IMR-90 (cell line): ENCODE measurements around the gene CAPS. TPM values are rescaled to one million over a fixed set of nuclear protein-coding genes. Genes with fewer than 3 reads are reported as not detected.
A peak's percentile ranks its signal among the peaks of the same experiment; 100 is the strongest.

Source experiments
- ATAC-seq: fragments of 200-7000 bp; cut with Tn5 transposase; 2 replicates; pipeline ENCODE4 v1.9.1; 2020; ENCODE audit warnings: low read depth, mild to moderate bottlenecking, moderate library complexity
- BruUV-seq: library from RNA; stranded (reverse); fragments of 400-500 nt; replicated peaks from 2 replicates; lab custom pipeline; 2021; lab: Mats Ljungman, UMichigan
- CTCF ChIA-PET: fragments of 300-600 bp; formaldehyde crosslinking; extraction: SDS; loops from one replicate; lab custom pipeline; 2021; ENCODE audit warnings: antibody characterized with exemption; lab: Yijun Ruan, JAX
- POLR2A ChIA-PET: fragments of 300-600 bp; sonication (Branson Sonifier 250); formaldehyde crosslinking; loops from one replicate; lab custom pipeline; 2022; ENCODE audit warnings: antibody characterized with exemption; ENCODE audit not compliant: unreplicated experiment; lab: Charles Lee
- DNase-seq: peaks from one replicate; pipeline ENCODE4 v3.0.0; 2013
- H2AFZ ChIP-seq: replicated peaks from 2 replicates; pipeline ENCODE3; 2013; ENCODE audit warnings: low read length, mild to moderate bottlenecking; ENCODE audit not compliant: poor library complexity
- H2AK5ac ChIP-seq: 2 replicates; pipeline ENCODE4 v1.6.1; 2013; ENCODE audit warnings: low read depth, low read length, inconsistent platforms
- H2AK9ac ChIP-seq: replicated peaks from 2 replicates; pipeline ENCODE3; 2013; ENCODE audit warnings: mild to moderate bottlenecking, low read depth, low read length, moderate library complexity; ENCODE audit not compliant: poor library complexity
- H2BK120ac ChIP-seq: 2 replicates; pipeline ENCODE4 v1.6.1; 2013; ENCODE audit warnings: low read depth, low read length, inconsistent platforms
- H2BK15ac ChIP-seq: 3 replicates; pipeline ENCODE4 v1.6.1; 2013; ENCODE audit warnings: low read depth, low read length, inconsistent platforms
- H2BK20ac ChIP-seq: 2 replicates; pipeline ENCODE4 v1.6.1; 2013; ENCODE audit warnings: low read depth, mild to moderate bottlenecking, inconsistent platforms, low read length, moderate library complexity
- H2BK5ac ChIP-seq: 2 replicates; pipeline ENCODE4 v1.6.1; 2013; ENCODE audit warnings: mild to moderate bottlenecking, low read depth, low read length, inconsistent platforms; ENCODE audit not compliant: poor library complexity, severe bottlenecking
- H3K14ac ChIP-seq: replicated peaks from 2 replicates; pipeline ENCODE4 v1.6.1; 2013; ENCODE audit warnings: low read depth, low read length, inconsistent platforms
- H3K18ac ChIP-seq: 2 replicates; pipeline ENCODE4 v1.6.1; 2013; ENCODE audit warnings: low read depth, low read length, control low read depth
- H3K23ac ChIP-seq: 2 replicates; pipeline ENCODE4 v1.6.1; 2013; ENCODE audit warnings: low read depth, low read length, inconsistent platforms
- H3K27ac ChIP-seq: 2 replicates; pipeline ENCODE4 v1.5.1; 2013; ENCODE audit warnings: mild to moderate bottlenecking, control low read depth, low read length; ENCODE audit not compliant: insufficient read depth
- H3K27me3 ChIP-seq: 2 replicates; pipeline ENCODE4 v1.6.1; 2013; ENCODE audit warnings: low read length; ENCODE audit not compliant: control insufficient read depth, insufficient read depth
- H3K36me3 ChIP-seq: 2 replicates; pipeline ENCODE4 v1.6.1; 2013; ENCODE audit warnings: low read length, mixed read lengths; ENCODE audit not compliant: control insufficient read depth, insufficient read depth
- H3K4ac ChIP-seq: 2 replicates; pipeline ENCODE4 v1.6.1; 2013; ENCODE audit warnings: low read depth, low read length, inconsistent platforms
- H3K4me1 ChIP-seq: 2 replicates; pipeline ENCODE4 v1.6.1; 2013; ENCODE audit warnings: low read length, mixed read lengths; ENCODE audit not compliant: control insufficient read depth, insufficient read depth
- H3K4me2 ChIP-seq: 2 replicates; pipeline ENCODE4 v1.6.1; 2013; ENCODE audit warnings: low read depth, mild to moderate bottlenecking, control low read depth, low read length, moderate library complexity
- H3K4me3 ChIP-seq: 2 replicates; pipeline ENCODE4 v1.5.1; 2013; ENCODE audit warnings: low read depth, mild to moderate bottlenecking, control low read depth, low read length, moderate library complexity; ENCODE audit not compliant: insufficient read depth
- H3K56ac ChIP-seq: 2 replicates; pipeline ENCODE4 v1.6.1; 2013; ENCODE audit warnings: low read length, inconsistent platforms; ENCODE audit not compliant: insufficient read depth; ENCODE audit errors: extremely low read depth
- H3K79me1 ChIP-seq, 2 experiments: 2 replicates each; pipeline ENCODE4 v1.6.1; 2013; ENCODE audit warnings: low read length in 2 of 2, inconsistent platforms in 1 of 2, low read depth in 1 of 2
- H3K9ac ChIP-seq: 2 replicates; pipeline ENCODE4 v1.6.1; 2013; ENCODE audit warnings: low read depth, low read length, control low read depth
- H3K9me1 ChIP-seq: 2 replicates; pipeline ENCODE4 v1.6.1; 2013; ENCODE audit warnings: low read length, inconsistent platforms; ENCODE audit not compliant: insufficient read depth
- H3K9me3 ChIP-seq: 2 replicates; pipeline ENCODE4 v1.6.1; 2013; ENCODE audit warnings: low read length; ENCODE audit not compliant: control insufficient read depth, insufficient read depth
- H4K20me1 ChIP-seq: 2 replicates; pipeline ENCODE4 v1.6.1; 2013; ENCODE audit warnings: low read length, inconsistent platforms; ENCODE audit not compliant: insufficient read depth
- H4K5ac ChIP-seq: 2 replicates; pipeline ENCODE4 v1.6.1; 2013; ENCODE audit warnings: mild to moderate bottlenecking, low read depth, low read length, control low read depth
- H4K8ac ChIP-seq, 2 experiments: 2 replicates each; pipeline ENCODE4 v1.6.1; 2013; ENCODE audit warnings: low read depth in 2 of 2, low read length in 2 of 2, control low read depth in 1 of 2, inconsistent platforms in 1 of 2
- H4K91ac ChIP-seq: 2 replicates; pipeline ENCODE4 v1.6.1; 2013; ENCODE audit warnings: low read depth, low read length, inconsistent platforms; ENCODE audit not compliant: insufficient read depth
- CEBPB ChIP-seq: IDR thresholded peaks from 2 replicates; pipeline ENCODE4 v1.6.1; 2012; ENCODE audit warnings: low read depth, low read length, improper control_type of control experiment
- CHD1 ChIP-seq: IDR thresholded peaks from 2 replicates; pipeline ENCODE4 v1.6.1; 2012; ENCODE audit warnings: low read depth, low read length, improper control_type of control experiment
- ELK1 ChIP-seq: fragments of 150-350 bp; IDR thresholded peaks from 2 replicates; pipeline ENCODE4 v1.6.1; 2016; ENCODE audit warnings: low read depth, mild to moderate bottlenecking, low read length, moderate library complexity, borderline replicate concordance
- MAZ ChIP-seq: IDR thresholded peaks from 2 replicates; pipeline ENCODE4 v1.6.1; 2012; ENCODE audit warnings: low read depth, mild to moderate bottlenecking, low read length, improper control_type of control experiment, moderate library complexity, borderline replicate concordance
- MXI1 ChIP-seq: IDR thresholded peaks from 2 replicates; pipeline ENCODE4 v1.6.1; 2012; ENCODE audit warnings: low read depth, mild to moderate bottlenecking, low read length, moderate library complexity, borderline replicate concordance
- POLR2A ChIP-seq: IDR thresholded peaks from 2 replicates; pipeline ENCODE4 v1.6.1; 2012; ENCODE audit warnings: mild to moderate bottlenecking, low read depth, low read length
- RCOR1 ChIP-seq: IDR thresholded peaks from 2 replicates; pipeline ENCODE4 v1.6.1; 2012; ENCODE audit warnings: mild to moderate bottlenecking, low read length, improper control_type of control experiment; ENCODE audit not compliant: insufficient replicate concordance
- RFX5 ChIP-seq: IDR thresholded peaks from 2 replicates; pipeline ENCODE4 v1.8.0; 2012; ENCODE audit warnings: low read depth, mild to moderate bottlenecking, low read length, moderate library complexity
- WGBS, 2 experiments: methylation state at CpG; one replicate each; pipeline versions ENCODE4 v1.1.5 to v1.1.7; 2013; ENCODE audit warnings: missing lambda C conversion rate in 2 of 2; ENCODE audit not compliant: insufficient read length in 1 of 2; ENCODE audit errors: extremely low coverage in 2 of 2; 5-methylcytosine and 5-hydroxymethylcytosine counted together
- dilution Hi-C: fragments of 300-500 bp; cut with HindIII; formaldehyde crosslinking; loops from one replicate; pipeline ENCODE4 v1.14.3; 2018; ENCODE audit warnings: low sequenced_read_pairs; ENCODE audit not compliant: unreplicated experiment
- in situ Hi-C: fragments of 300-500 bp; cut with MboI; formaldehyde crosslinking; loops from 3 replicates; pipeline ENCODE4 v1.14.3; 2019; ENCODE audit warnings: low sequenced_read_pairs, inconsistent platforms, mixed read lengths
- intact Hi-C: fragments of 100-400 bp; cut with micrococcal nuclease; formaldehyde crosslinking; loops from 2 replicates; pipeline ENCODE4 v1.10.0; 2022
- polyA plus RNA-seq, 3 experiments: library from polyadenylated mRNA; depleted of rRNA; stranded (reverse); fragments of >200 nt; gene quantifications; 2 replicates each; pipeline ENCODE4 v1.2.3, GENCODE V29; 2012; ENCODE audit warnings: low replicate concordance in 1 of 3
- total RNA-seq: library from RNA; depleted of rRNA; stranded (reverse); fragments of >200 nt; gene quantifications from 2 replicates; pipeline ENCODE4 v1.2.3, GENCODE V29; 2012
- TF ChIP-seq, protein P1 (sequence below): fragments of 150-350 bp; IDR thresholded peaks from 2 replicates; pipeline ENCODE4 v1.6.1; 2017; ENCODE audit warnings: mild to moderate bottlenecking, antibody characterized with exemption, low read length, low read depth

Gene CAPS
- total and polyA plus RNA-seq, 2 of the 4 experiments (the other 2 are of a cell fraction), result 0.54 to 4.9 TPM

GRCh38 chr19:5891572-5891937 is 22.5 kb upstream of the CAPS start:
- H3K4me3 ChIP-seq, result no peak overlapping the region
- peak overlapping the region; percentile 30; the same call in 1 of the 2 replicates for H2BK20ac ChIP-seq
- H3K9me1 ChIP-seq, result 0 out of 2 replicates have a peak, but pooled peaks cover 3% of the 10 kb centered on the region
- no peak overlapping the region for H3K18ac ChIP-seq
- peak overlapping the region; percentile 17; the same call in 1 of the 2 replicates for H2AK5ac ChIP-seq
- H2BK5ac ChIP-seq, result no peak overlapping the region
- H3K56ac ChIP-seq, result no peak overlapping the region
- no peak for DNase-seq
- H3K27me3 ChIP-seq, result no peaks in the 10 kb centered on the region
- no peak overlapping the region for H3K23ac ChIP-seq
- H3K27ac ChIP-seq, result no peak overlapping the region
- CTCF ChIA-PET, result interaction anchor here (4.6 kb wide), 1 partner anchor 87 kb away, joined by 37 read pairs; the partner anchor contains the start of gene NRTN
- H3K9me3 ChIP-seq, result no peaks in the 10 kb centered on the region
- H3K36me3 ChIP-seq, result peaks cover 18% of the 10 kb centered on the region; the same call in 1 of the 2 replicates
- peaks cover 19% of the 10 kb centered on the region for H3K4me1 ChIP-seq
- no peak overlapping the region for H4K8ac ChIP-seq
- peak overlapping the region; percentile 34 for H2BK120ac ChIP-seq
- POLR2A ChIA-PET, result interaction anchor here (1.4 kb wide), 1 partner anchor 12 kb away, joined by 5 read pairs; the partner anchor contains the start of gene NDUFA11
- no peak overlapping the region for H4K5ac ChIP-seq
- in situ Hi-C loops (loop anchor here (5.0 kb wide), 1 partner anchor 89 kb away; no protein-coding TSS in a partner anchor), dilution Hi-C loops (no loop called here), intact Hi-C loops (loop anchor here (5.0 kb wide), 1 partner anchor 64 kb away; no protein-coding TSS in a partner anchor)
- no peak for TF ChIP-seq ELK1
- TF ChIP-seq RFX5, result no peak
- no peak for TF ChIP-seq RCOR1
- TF ChIP-seq CHD1, result no peak
- no peak for TF ChIP-seq MXI1
- TF ChIP-seq MAZ, result no peak
- TF ChIP-seq, protein P1, sequence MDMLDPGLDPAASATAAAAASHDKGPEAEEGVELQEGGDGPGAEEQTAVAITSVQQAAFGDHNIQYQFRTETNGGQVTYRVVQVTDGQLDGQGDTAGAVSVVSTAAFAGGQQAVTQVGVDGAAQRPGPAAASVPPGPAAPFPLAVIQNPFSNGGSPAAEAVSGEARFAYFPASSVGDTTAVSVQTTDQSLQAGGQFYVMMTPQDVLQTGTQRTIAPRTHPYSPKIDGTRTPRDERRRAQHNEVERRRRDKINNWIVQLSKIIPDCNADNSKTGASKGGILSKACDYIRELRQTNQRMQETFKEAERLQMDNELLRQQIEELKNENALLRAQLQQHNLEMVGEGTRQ, result no peak
- TF ChIP-seq POLR2A, result no peak
- no peak for TF ChIP-seq CEBPB
- WGBS, 2 experiments, result no CpG with 5 or more reads among the region's 4 CpGs
- no TSS peak for BruUV-seq
- peaks cover 1% of the 10 kb centered on the region; the same call in 1 of the 2 replicates for H4K20me1 ChIP-seq
- ATAC-seq, result no peak
- peak overlapping the region; percentile 20; the same call in 1 of the 2 replicates for H3K4ac ChIP-seq
- no peak overlapping the region for H2AFZ ChIP-seq
- peak overlapping the region; percentile 73 for H2AK9ac ChIP-seq
- no peak overlapping the region for H3K14ac ChIP-seq
- no peak overlapping the region for H4K91ac ChIP-seq
- H3K9ac ChIP-seq, result no peak overlapping the region
- no peak overlapping the region for H2BK15ac ChIP-seq
- no peak overlapping the region for H3K4me2 ChIP-seq
- no peaks in the 10 kb centered on the region; a peak in 1 of 4 replicates for H3K79me1 ChIP-seq
